HG03575 (cell line): ENCODE measurements around the gene DNAJC4.
"Not testable (repeated sequence)": the region's sequence is repeated elsewhere in the genome, so short reads cannot be mapped to it uniquely, and the experiment has no call there.

Experiments used
- ATAC-seq: cut with Tn5 transposase; IDR thresholded peaks from one replicate; pipeline ENCODE4 v1.9.1; 2021; ENCODE audit not compliant: unreplicated experiment, insufficient number of reproducible peaks, low FRiP score; ENCODE audit errors: extremely low read depth

Gene DNAJC4

DNA sequence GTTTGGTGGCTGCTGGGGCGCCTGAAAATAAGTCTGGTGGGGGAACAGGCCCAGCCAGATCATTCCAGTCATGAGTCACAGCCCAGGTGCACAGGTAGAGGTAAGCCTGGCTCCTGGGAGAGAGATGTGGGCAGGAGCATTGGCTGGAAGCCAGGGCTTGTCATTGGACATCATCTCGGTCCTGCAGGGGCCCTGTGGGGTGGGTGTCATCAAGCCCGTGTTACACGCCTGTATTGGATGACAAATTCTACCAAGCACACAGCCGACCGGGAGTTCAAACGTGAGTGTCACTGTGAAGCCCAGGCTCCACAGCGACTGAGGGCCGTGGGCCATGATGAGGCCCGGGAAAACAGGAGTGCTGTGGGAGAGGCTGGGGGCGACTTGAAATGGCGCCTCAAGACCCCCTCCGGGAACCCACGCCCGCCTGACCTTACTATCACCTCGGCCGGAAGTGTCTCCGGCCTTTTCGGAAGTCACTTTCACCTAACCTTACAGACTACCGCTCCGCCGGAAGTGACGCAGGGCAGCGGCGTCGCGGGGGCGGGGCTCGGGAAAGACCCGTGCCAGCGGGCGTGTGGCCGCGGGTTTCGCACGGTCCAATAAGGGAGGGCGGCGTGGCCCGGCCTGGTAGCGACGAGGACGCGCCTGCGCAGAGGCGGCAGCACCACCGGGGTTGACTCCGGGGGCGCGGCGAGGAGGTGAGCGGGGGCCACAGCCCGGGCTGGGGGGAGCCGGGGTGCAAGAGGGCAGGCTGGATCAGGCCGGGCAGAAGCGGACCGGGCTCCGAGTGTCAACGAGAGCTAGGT, 10.3 kb downstream of the DNAJC4 start, which contains the start of gene FKBP2:
TSS of gene FKBP2 (plus strand) at position 661 of the 806 bp plus-strand sequence. CDS start 1,293 bp downstream, outside the sequence.
- no peak for ATAC-seq

DNA sequence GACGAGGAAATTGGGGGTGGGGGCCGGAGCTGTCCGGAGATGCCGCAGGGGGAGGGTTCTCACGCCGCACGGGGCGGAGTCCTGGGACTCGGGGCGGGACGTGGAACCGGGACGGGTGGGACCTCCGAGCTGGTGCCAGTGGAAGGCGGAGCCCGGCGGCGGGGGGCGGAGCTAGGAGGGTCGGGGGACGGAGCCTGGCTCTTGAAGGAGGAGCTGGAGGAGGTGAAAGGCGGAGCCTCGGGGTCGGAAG, 10.8 kb downstream of the DNAJC4 start:
- ATAC-seq: no peak

DNA sequence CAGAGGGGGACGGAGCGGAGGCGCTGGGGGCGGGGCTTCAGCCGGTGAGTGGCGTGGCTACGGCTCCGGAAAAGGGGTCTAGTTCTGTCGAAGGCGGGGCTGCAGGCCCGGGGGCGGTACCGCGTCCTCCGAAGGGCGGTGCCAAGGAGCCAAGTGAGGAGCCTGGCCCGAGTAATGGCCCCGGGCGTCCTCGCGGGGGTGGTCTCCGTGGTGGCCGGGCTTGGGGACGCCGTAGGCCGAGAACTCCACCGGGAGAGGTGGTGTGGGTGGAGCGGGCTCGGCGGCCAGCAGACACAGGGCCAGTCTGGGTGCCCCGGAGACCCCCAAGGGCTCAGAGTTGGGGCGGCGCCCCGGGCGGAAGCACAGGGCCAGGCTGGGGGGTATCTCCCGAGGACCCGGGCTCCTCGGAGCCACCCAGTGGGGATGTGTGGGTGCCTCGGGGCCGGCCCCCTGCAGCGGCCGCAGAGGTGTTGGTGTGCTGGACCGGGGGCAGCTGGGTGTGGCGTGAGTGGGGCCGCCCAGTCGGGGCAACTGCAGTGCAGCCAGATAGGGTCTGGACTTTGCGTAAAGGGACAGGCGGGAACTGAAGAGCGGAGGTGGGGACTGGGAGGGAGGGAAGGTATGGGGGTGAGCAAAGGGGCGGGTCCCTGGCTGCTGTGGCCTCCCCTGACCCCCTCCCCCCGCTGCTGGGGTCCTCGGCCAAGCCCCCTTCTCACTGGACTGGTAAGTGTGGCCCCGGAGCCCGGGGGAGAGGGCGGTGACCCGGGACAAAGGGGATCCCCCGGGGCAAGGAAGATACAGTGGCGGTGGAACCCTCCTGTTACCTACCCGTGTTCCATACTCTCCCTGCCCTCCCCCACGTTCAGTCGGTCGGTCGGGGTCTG, 11.4 kb downstream of the DNAJC4 start:
- ATAC-seq: no peak

DNA sequence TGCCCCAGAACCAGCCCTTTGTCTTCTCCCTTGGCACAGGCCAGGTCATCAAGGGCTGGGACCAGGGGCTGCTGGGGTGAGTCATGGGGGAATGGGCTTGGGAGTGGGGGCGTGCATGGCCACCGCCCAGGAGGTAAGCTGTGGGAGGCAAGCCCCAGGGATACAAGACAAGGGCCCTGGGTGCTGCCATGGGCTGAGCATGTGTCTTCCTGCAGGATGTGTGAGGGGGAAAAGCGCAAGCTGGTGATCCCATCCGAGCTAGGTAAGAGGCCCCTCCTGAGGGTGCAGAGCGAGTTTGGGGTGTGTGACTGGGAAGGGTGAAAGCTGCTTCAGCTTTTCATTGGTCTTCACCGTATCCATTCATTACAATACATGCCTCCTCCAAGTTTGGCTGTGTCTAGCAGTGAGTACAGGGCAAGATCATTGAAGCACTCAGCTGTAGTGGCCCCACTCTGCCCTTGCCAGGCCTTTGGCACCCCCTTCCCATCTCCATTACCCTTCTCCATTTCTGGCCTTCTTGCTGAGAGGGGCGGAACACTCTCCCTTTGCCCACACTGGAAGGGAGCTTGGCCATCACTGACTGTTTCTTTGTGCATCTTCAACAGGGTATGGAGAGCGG, 13.0 kb downstream of the DNAJC4 start:
- ATAC-seq: no peak

DNA sequence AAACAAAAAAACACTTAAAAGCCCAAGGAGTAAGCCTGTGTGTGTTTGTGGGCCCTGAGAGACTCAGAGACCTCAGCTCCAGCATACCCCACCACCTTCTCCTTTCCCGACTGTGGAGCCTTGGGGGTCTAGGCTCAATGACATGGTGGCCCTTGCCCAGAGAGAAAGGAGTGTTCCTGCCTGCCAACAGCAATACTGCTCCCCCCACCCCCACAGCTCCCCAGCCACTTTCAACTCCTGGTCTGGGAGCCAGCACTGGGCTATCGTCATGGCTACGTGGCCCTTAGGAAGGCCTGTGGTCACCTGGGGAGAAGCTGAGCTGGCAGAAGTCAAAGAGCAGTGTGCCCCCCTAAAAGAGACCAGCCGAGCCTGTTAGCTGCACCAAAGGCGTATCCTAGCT, 13.8 kb downstream of the DNAJC4 start:
- no peak for ATAC-seq

DNA sequence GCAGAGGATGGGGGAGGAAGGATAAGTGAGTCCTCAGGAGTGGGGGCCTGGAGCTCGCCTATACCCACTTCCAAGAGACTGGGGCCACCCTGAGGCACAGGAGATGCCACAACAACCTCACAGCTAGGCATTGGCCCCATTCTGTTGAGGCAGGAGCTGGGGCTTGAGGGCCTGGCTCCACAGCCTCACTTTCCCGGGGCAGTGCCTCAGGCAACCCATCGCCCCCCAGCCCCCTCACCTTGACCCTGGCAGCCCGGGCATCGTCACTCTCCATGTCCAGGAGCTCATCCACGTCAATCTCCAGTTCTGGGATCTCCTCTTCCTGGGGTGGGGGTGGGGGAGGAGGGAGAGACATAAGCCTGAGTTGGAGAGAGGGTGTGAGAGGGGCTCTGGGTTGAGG, 14.6 kb downstream of the DNAJC4 start:
- ATAC-seq: no peak

DNA sequence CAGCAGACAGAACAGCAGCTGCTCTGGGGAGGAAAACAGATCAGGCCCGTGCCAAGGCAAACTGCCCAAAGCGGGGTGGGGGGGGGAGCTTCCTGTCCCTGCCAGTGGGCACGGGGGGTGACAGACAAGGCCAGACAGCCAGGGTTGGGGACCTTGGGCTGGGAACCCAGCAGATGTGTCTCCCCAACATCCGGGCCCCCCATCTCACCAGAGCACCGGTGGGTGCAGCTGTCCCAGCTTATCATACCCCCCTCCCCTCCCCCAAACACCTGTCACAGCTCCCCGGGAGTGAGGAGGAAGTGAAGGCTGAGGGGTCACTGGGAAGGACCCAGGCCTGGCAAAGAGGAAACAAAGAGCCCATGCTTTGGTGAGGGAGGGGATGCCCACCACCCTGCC, 15.1 kb downstream of the DNAJC4 start:
- no peak for ATAC-seq

DNA sequence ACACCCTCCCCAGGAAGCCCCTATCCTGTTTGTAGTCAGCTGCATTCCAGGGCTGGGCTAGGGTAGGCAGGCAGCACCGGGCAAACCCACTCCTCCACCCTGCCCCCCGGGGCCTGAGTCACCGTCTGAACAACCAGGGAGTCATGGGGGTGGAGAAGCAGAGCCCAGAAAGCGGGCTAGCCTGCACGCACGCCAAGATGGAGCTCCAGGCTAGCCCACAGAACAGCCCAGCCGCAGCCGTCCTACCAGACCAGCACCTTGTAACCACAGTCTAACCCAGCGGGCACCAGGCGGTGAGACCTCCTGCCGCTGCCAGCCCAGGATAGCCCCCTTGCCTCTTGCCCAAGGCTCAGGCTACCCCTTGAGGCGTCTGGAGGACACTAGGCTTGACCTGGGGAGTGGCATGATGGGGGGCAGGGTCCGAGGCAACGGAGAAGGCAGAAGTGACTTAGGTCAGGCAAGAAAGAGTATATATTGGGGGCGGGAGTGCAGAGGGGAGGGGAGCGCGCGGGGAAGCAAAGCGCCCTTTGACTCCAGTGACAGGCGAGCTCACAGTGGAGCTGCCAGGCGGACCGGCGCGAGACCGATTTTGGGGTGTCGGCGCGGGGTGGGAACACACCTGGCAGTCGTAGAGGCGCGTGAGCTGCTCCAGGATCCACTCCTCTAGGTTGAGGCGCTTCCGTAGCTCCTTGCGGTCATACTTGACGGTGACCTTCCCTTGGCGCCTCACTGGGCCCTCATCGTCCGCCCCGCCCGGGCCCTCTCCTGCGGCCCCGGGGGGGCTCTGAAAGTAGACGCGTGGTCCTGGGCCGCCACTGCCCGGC, 15.7 kb downstream of the DNAJC4 start:
- no peak for ATAC-seq

DNA sequence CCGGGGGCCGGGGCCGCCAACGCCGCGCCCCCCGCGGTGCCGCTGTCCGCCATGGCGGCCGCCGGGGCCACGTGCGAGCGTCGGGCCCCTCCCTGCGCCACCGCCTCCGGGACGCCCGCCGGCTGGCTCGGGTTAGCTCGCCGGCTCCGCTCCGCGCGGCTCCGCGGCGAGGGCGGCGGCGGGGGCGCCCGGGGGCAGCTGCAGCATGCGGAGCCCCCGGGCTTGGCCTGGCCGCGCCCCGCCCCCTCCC, 16.2 kb downstream of the DNAJC4 start:
- not testable (repeated sequence) for ATAC-seq

DNA sequence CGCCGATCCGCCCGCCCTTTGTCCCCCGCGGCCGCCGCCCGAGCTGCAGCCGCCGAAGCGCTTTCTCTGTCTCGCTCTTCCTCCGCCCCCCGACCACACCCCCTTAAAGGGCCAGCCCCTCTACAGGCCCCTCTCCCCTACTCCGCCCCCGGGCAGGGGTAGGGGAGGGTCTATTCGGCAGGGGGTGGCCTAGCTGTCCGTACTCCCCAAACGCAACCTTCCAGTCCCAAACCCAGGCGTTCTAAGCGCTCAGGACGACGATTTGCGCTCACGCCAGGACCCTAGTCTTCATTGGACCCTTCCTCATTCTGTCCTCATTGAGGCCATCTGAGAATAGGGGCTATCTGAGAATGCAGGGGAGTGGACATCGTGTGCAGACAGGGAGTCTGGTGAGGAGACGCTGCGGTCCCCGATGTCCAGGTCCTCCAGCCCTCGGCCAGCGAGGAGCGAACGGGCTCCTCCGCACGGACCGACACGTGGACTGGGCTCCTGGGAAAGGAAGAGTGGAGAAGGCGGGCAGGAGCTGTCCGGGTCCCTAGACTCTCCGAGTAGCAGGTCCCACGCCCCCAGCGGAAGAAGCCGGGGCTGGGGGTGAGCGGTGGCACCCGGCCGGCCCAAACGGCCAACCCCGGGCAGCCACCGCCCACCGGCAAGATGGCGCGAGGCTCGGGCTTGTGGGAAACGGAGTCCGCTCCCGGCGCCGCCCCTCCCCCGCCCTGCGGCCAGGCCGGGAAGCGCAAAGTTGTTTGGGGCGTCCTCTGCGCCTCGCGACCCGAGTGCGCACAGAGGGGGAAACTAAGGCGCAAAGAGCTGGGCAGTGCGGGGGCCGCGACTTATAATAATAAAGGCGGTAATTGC, 16.8 kb downstream of the DNAJC4 start, which contains the start of gene PPP1R14B:
TSS of gene PPP1R14B (minus strand) at position 73 of the 858 bp plus-strand sequence. CDS start 270 bp downstream, outside the sequence.
- no peak for ATAC-seq

DNA sequence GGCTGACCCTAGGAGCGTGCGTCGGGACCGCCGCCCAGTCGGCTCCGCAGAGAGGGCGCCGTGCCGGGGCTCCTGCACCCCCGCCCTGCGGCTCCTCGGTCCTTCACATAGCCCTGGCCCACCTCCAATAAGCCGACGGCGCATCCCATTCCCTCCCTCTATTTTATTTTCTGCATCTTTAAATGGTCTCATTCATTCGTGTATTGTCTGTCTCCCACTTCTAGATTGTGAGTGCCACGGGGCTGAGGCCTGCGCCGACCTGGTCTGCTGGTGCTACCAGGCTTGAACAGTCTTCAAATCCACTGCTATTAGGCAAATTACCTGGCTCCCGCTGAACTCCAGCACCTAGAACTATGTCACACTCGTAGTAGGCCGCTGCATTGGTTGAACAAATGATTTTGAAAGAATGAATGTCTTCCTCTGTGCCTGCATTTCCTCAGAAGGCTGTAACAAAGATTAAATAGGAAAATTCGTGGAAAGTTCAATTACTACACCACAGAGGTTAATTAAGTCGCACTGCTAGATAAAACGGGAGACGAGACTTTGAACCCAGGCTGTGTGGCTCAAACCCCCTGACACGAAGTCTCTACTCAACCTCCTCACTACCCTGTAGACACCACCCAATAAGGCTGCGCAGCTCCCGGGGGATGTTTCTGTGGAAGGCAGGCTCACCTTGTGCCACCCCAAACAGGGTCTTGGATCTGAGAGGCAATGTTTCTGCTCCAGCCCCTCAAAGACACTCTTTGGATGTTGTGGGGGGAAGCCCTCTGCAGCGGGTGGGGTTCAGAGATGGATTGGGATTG, 17.6 kb downstream of the DNAJC4 start:
- ATAC-seq: no peak

DNA sequence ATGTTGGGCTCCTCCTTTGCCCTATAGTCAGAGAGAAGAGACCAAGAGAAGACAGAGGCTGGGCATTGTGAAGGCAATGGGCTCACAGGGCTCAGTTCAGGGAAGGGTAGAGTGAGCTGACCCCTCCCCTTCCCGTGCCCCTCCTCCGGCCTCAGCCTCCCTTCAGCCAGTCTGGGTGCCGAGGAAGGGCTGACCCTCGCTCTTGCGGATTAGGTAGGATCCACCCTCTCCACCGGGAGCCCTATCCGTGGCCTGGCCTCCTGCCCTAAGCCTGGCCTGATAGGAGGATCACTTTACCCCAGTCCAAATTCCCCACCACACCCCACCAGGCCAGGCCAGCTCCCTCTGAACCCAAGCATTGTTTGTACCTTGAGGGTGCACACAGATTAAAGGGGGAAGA, 18.2 kb downstream of the DNAJC4 start:
- ATAC-seq: no peak

DNA sequence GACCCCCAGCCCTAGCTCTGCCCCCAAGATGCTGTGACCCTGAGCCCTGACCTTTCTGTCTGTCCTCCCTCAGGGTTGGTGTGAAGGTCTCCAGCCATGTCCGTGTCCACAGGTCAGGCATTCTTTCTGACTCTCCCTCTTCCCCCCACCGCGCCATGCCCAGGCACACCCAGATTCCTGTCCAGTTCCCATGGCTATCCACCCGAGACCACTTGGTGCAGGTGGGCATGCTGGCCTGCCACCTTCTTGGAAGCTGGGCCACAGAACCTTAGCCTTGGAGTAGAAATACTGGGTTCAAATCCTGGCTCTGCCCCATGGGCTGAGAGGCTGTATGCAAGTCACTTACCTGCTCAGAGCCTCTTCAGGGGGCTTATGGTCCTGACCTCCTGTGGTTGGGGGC, 18.7 kb downstream of the DNAJC4 start:
- ATAC-seq: no peak

DNA sequence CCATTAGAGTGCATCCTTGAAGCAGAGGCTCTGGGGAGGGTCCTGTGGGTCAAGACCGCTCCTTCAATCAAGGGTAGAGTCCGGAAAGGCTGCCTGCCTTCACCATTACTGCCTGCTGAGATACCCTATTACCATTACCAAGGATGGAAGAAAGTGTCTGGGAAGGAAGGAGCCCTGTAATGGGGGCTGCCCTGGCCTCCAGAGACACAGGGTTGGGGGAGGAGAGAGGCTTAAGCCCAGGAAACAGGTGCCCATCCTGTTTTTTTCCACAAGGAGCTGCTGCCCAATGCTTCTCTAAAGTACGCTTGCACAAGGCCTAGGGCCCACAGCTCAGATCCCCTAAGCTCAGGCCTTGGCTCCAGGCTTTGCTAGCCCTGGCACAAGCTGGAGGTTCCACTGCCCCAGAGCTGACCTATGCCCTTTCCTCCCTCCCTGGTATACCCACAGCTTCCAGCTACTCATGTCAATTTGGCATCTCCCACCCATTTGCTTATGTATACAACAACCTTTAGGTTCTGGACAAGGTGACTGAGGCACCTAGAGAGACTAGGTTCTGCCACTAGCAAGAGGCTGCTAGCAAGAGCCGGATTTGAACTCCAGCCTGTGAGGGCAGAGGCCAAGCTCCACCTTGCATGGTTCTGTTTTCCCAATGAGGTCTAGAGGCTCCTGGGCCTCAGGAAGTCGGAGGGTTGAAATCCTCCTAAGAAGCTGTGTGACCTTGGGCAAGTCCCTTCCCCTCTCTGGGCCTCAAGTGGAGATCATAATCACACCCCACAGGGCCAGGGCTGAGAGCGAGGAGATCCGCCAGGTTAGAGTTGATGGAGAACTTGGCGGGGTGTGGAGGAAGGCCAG, 19.4 kb downstream of the DNAJC4 start:
- no peak for ATAC-seq

DNA sequence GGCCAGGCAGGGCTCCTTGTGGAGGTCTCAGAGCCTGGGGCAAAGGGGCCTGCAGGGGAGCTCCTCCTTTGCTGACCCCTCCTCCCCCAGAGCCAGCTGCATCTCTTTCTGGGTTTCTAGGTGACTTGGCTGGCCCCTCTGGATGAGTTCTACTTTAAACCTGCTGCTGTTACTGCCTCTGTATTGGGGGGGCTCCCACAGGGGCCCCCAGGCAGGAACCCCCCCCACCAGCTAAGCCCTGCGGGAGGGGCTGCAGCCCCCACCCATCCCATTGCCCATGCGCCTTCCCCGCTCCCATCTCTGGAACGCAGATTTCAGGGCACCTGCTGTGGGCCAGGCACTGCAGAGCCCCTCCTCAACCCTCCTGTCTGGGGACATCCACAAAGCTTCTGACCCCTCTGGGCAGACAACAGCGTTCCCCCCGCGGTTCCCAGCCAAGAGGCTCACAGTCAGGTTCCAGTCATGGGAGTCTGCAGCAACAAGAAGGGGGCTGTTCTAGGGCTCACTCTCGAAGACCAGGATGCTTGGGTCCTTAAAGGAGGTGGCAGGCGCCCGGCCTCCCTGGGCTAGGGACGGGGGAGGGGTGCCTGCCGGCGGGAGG, 20.2 kb downstream of the DNAJC4 start:
- ATAC-seq: no peak

DNA sequence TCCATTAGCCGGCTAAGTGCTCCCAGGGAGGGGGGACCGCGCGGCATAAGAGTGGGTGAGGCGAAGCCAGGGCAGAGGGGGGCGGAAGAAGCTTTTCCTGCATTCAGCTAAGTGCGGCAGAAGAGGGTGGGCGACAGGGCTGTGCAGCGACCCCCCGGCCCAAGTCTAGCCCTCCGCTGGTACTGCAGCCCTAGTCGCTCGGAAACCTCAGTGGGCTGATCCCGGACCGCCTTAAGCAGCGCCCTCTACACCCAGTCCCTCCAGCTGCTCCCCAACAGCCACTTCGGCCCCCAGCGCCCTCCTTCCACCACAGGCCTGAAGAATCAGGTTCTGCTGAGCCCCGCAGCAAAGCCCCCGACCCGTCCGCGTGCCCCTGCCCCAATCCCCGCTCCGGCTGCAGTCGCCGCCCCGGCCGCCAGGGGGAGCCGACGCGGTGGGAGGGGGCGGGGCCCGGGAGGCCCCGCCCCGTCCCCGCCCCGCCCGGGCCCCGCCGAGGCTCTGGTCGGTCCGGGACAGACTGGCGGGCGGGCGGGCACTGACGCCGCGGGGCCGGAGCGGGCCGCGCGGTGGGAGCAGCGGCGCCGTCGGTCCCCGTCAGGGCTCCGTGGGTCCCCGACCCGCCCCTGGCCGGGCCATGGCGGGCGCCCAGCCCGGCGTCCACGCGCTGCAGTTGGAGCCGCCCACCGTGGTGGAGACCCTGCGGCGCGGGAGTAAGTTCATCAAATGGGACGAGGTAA, 20.8 kb downstream of the DNAJC4 start, which contains the start of gene PLCB3:
TSS of gene PLCB3 (plus strand) at position 515 of the 737 bp plus-strand sequence. CDS start at position 635, 120 bp downstream.
- ATAC-seq: no peak
